HG03439 (cell line): ENCODE measurements around the gene FER.
"Not testable (repeated sequence)": the region's sequence is repeated elsewhere in the genome, so short reads cannot be mapped to it uniquely, and the experiment has no call there.

ENCODE experiments used
- ATAC-seq: cut with Tn5 transposase; IDR thresholded peaks from one replicate; pipeline ENCODE4 v1.9.1; 2021; ENCODE audit warnings: mild to moderate bottlenecking, moderate library complexity; ENCODE audit not compliant: unreplicated experiment

FER gene

GRCh38 chr5:108869066-108869465 lies 121.4 kb downstream of the FER start:
- ATAC-seq = no peak

DNA sequence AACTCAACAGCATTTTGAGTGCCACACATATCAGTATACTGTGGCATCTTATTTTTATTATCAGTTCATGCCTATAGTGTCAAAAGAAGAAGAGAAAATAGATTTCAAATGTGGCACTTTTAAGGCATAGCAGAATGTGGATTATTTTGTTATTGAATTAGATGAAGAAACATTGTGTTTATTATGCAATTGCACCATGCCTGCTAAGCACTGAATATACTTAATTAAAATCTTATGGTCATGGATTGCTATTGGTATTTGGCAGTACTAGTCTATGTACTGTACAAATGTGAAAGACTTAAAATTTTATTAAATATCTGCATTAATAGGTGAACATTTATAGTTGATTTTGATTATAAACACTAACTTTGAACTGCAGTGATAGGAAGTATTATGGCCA lies 128.8 kb downstream of the FER start:
- ATAC-seq = no peak

GRCh38 chr5:108878756-108879155 lies 131.1 kb downstream of the FER start:
- ATAC-seq = no peak

DNA sequence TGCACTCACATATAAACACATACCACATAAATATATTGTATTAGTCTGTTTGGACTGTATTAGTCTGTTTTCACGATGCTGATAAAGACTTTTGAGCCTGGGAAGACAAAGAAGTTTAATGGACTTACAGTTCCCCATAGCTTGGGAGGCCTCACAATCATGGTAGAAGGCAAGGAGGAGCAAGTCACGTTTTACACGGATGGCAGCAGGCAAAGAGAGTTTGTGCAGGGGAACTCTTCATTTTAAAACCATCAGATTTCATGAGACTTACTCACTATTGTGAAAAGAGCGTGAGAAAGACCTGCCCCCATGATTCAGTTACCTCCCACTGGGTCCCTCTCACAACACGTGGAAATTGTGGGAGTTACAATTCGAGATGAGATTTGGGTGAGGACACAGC lies 133.4 kb downstream of the FER start:
- ATAC-seq = no peak

DNA sequence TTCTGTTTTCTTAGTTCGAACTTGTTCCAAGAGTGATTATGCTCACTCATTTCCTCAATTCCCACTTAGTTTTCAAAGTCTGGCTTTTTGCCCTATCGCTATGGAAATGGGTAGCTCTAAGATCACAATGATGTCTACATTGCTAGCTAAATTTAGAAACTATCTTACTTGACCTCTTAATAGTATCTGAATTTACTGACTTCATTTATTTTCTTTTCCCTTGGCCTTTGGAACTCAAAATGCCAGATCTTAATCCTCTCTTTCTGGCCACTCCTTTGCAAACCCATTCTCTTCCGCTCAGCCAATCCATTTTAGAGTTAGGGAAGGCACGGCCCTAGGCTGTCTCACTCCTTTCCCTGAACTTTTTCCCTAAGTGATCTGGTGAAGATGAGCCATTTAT lies 137.0 kb downstream of the FER start:
- ATAC-seq = no peak

GRCh38 chr5:108898257-108898656 lies 150.6 kb downstream of the FER start:
- ATAC-seq = no peak

- ATAC-seq = no peak
Measured at GRCh38 chr5:108898707-108899106, 151.0 kb downstream of the FER start.

DNA sequence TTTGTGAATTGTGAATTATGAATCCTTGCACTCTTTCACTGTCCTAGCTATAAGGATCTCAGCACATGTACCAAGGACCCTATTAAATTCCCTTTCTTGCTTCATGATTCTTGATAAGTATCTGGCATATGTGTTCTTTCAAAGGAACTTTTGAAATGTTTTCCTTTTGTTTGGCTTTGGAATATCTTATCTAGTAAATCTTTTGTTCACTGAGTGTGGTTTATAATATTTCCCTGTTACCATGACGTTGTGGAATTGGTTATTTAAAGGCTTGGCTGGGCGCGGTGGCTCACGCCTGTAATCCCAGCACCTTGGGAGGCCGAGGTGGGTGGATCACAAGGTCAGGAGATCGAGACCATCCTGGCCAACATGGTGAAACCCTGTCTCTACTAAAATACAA lies 151.5 kb downstream of the FER start:
- not testable (repeated sequence) for ATAC-seq

GRCh38 chr5:108900668-108901067 lies 153.0 kb downstream of the FER start:
- no peak for ATAC-seq

- no peak for ATAC-seq
Measured at GRCh38 chr5:108905805-108906204, 158.1 kb downstream of the FER start.

- ATAC-seq = no peak
Measured at GRCh38 chr5:108910627-108911026, 162.9 kb downstream of the FER start.

GRCh38 chr5:108911055-108911454 lies 163.4 kb downstream of the FER start:
- ATAC-seq = peak; percentile 42

GRCh38 chr5:108917596-108917995 lies 169.9 kb downstream of the FER start:
- no peak for ATAC-seq

DNA sequence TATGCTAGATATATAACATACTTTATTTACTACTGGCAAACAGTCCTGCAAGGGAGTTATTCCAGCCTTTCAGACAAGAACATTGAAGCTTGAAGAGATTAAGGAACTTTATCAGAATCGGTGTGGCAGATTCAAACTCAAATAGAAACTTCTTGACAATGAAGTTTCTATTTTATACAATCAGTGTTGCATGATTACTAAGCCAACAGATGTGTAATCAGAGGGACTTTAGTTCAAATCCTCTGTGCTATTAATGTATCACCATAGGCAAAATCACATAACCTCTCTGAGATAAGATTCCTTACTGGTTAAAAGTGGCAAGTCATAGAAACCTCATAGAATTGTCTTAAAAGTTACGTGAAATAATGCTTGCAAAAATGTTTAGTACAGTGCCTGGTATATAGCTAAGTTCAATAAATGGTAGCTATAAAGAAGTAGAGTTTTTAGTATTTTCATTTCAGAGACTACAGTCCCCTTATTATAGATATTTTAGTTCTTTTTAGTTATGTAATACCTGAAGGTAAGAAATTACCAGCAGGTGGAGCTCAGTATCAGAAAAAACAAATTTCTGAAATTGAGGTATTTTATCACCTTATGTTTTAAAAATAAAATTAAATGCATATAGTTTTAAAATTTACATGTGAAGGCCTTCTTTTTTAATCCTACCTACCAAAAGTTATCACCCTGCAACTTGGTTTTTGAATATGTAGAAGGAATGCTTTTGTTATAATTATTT lies 172.1 kb downstream of the FER start:
- ATAC-seq = no peak

DNA sequence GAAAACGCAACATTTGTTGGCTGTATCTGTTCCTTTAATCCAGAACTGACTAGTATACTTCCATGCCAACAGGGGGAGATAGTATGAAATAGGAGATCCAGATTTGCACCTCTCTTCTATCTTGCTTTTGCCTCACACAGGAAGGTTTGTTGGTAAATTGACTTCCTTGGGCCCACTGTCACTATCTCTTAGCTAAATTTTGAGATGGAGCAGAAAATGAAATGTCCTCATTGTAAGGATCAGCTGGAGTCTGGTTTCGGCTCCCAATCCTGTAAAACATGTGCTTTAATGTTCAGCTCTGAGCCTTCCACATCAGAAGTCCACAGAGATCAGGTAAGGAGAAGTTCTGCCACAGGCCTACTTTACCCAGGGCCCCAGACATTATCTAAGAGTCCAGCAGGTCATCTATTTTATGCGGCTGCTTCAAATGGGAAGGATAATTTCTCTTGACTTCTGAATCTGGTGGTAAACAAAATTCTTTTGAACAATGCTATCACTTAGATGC lies 176.8 kb downstream of the FER start:
- ATAC-seq = no peak

- no peak for ATAC-seq
Measured at GRCh38 chr5:108925073-108925472, 177.4 kb downstream of the FER start.

DNA sequence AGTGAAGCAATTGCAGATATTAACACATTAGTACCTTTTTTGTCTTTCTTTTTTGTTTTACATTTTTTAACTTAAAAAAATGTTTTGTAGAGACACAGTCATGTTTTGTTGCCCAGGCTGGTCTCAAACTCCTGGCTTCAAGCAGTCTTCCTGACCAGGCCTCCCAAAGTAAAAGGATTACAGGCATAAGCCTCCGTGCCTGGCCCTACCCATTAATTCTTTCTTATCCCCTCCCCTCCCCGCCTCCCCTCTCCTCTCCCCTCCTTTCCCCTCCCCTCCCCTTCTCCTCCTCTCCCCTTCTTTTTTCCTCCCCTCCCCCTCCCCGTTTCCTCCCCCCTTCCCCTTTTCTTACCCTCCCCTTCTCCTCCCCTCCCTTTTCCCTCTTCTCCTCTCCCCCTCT lies 182.4 kb downstream of the FER start:
- ATAC-seq = no peak

DNA sequence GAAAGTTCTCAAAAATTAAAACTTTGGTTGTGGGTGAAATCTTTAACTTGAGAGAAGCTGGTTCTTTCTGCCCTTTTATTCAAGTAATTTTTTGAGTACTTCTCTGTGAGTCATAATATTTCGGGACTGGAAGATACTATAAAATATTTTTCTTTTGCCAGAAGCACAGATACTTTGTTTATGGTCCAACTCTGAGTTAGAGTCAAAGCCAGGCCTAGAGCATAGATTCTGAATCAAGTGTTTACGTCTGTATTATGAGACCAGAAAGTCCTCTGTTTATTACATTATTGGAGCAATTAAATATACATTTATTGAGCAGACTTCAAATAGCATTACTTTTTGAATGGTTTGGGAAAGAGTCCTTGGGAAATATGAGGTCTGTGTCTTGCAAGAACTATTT lies 187.9 kb downstream of the FER start:
- ATAC-seq = no peak

GRCh38 chr5:108937221-108937620 lies 189.5 kb downstream of the FER start:
- ATAC-seq = no peak

DNA sequence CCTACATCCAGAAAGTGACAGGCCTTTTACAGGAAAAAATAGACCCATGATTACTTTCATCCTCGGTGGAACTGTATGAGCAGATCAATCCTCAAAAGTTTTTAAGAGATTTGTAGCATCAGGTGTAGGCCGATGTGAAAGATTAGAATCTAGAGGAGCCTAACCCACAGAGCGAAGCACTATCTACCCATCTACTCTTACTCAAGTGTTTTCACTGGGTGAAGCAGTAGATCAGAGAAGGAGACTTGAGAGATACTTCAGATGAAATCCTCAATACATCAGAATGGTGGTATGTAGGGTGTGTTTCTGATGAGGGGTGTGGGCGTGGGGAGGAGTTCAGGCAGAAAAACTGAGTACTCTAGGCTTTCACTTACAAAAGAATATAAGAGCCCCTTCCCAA lies 192.8 kb downstream of the FER start:
- no peak for ATAC-seq

GRCh38 chr5:108941746-108942145 lies 194.0 kb downstream of the FER start:
- no peak for ATAC-seq

DNA sequence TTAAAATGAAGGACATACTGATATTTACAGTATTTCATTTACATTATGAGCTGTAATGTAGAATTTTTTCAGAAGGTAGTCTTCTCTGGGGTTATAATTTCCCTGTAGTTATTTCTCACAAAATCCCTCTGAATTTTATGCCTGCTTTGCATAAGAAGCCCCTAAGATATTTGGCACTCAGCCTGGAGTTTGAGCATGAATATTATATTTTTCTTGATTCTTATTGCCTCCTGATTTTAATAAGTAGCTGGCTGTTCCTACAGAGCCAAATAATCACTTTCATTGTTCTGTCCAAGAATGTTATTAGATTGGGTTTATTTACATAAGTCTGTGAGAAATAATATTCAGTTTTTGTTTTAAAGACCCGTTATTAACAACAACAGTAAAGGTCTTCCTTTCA lies 195.0 kb downstream of the FER start:
- ATAC-seq = no peak

- ATAC-seq = no peak
Measured at GRCh38 chr5:108945094-108945493, 197.4 kb downstream of the FER start.
